ENCODE results near the gene ELL2.

- TF ChIP-seq EZH2 (IDR thresholded peaks at IDR 0.05) (no peak), CTCF (IDR thresholded peaks at IDR 0.05) (no peak)
Measured at GRCh38 chr5:95935553-95936100, 26.0 kb downstream of the ELL2 start.

All from neural progenitor cell (in vitro differentiated cells).